Activated T-cell treated with anti-CD3 and anti-CD28 coated beads, Interleukin-2, amount 50 U/mL, for 4 hours (primary cell): Measurements from ENCODE around the gene TRIM33. TPM values are rescaled to one million over a fixed set of nuclear protein-coding genes. Genes with fewer than 3 reads are reported as not detected.

Experiments used
- ATAC-seq, 2 donors: fragments of 200-7000 bp; cut with Tn5 transposase; one replicate each; pipeline ENCODE4 v1.10.0; 2021
- DNase-seq: peaks from one replicate; pipeline ENCODE4 v3.0.0-alpha.2; 2020
- H3K27me3 Mint-ChIP-seq: one replicate; pipeline ENCODE4 v1.8.0; 2021; ENCODE audit warnings: low read depth, mixed read lengths
- H3K36me3 Mint-ChIP-seq: one replicate; pipeline ENCODE4 v1.8.0; 2022; ENCODE audit warnings: mixed read lengths; ENCODE audit not compliant: insufficient read depth
- H3K4me1 Mint-ChIP-seq: one replicate; pipeline ENCODE4 v1.8.0; 2021; ENCODE audit warnings: low read depth, mixed read lengths
- H3K4me3 Mint-ChIP-seq: one replicate; pipeline ENCODE4 v1.8.0; 2021; ENCODE audit warnings: mild to moderate bottlenecking, moderate library complexity, mixed read lengths
- H3K9me3 Mint-ChIP-seq: one replicate; pipeline ENCODE4 v1.8.0; 2021; ENCODE audit warnings: mixed read lengths
- total RNA-seq, 3 donors: library from RNA; stranded (reverse); gene quantifications; one replicate each; pipeline ENCODE4 v1.2.1, GENCODE V29; 2021

TRIM33 gene
- total RNA-seq, 3 donors from 2014 or later: 30.0 to 33.0 (median 31.9) TPM

DNA sequence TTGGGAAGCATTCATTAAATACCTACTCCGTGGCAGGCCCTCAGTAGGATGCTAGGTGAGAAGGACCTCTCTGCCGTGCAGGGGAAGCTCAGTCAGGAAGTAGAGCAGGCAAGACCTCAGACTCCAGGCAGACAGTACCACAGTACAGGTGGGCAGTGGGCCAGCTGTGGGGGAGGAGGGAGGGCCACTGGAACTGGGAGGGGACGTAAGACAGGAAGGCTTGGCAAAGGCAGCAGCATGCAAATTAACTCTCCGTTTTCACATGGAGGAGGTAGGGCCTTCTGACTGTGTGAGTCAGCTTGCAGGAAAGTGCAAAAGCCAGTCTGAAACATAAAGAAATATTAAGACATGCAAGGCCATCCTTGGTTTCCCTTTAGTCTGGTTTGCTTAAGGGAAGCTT, 157.7 kb downstream of the TRIM33 start:
- Mint-ChIP-seq H3K4me1 (no peaks in the 10 kb centered on the region), H3K9me3 (no peaks in the 10 kb centered on the region), H3K36me3 (no peaks in the 10 kb centered on the region), H3K27me3 (no peaks in the 10 kb centered on the region), H3K4me3 (no peak overlapping the region)
- ATAC-seq: peak in 1 of 2 donors; percentile 56
- DNase-seq: no peak

DNA sequence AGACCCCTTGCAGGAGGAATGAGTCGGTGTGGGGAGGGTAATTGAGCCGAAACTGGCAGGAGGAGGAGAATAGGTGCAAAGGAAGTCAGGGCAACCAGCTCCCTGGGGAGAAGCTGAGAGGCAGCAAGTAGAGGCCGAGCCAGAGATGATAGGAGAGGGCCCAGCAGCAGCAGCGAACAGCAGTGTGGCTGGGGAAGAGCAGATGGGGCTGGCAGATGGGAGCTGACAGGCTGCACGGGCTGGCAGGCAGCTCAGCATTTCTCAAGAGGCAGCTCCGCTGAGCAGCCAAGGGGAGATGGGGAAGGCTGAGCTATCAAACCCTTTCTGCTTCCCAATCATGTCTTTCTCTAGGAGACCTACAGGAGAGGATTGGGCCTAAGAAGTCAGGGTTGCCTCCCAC, 158.2 kb downstream of the TRIM33 start:
- Mint-ChIP-seq H3K36me3 (no peaks in the 10 kb centered on the region), H3K9me3 (no peaks in the 10 kb centered on the region), H3K4me3 (no peak overlapping the region), H3K4me1 (no peaks in the 10 kb centered on the region), H3K27me3 (no peaks in the 10 kb centered on the region)
- no peak for DNase-seq
- ATAC-seq: no peak

DNA sequence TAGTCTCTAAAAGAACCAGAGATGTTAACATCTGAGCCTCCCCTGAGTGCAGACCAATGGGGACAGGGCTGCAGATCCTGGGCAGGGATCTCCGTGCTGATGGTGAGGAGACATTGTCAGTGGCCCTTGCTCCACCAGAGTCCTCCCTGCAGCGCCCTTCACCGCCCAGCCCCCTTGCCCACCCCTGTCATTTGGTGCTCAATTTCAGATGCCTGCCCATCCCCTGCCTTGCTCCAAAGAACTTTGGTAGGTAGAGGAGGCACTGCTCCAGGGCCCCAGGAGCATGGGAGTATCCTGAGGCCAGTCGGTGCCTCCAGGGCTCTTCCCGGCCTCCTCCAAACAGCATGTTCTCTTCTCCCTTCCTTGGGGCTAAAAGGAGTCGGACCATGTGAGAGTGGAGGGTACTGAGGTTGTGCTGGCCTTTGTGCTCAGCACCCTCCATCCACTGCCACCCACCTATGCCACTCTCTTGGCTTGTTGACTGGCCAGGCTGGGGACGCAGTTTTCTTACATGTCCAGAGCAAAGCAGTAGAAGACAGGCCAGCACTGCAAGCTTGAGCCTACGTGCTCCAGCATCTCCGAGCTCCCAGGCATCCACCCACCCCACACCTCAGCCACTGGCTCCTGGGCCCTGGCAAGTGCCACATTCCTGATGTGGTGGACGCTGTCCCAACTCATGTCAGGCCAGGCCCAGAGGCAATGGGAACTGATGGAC, 160.1 kb downstream of the TRIM33 start:
- DNase-seq: no peak
- Mint-ChIP-seq H3K27me3 (no peaks in the 10 kb centered on the region), H3K36me3 (no peaks in the 10 kb centered on the region), H3K4me1 (peaks cover 5% of the 10 kb centered on the region), H3K9me3 (no peaks in the 10 kb centered on the region), H3K4me3 (no peak overlapping the region)
- no peak for ATAC-seq

GRCh38 chr1:114349891-114350605, 161.0 kb downstream of the TRIM33 start:
- DNase-seq: no peak
- Mint-ChIP-seq H3K36me3 (no peaks in the 10 kb centered on the region), H3K4me1 (peaks cover 9% of the 10 kb centered on the region), H3K4me3 (no peak overlapping the region), H3K27me3 (no peaks in the 10 kb centered on the region), H3K9me3 (no peaks in the 10 kb centered on the region)
- no peak for ATAC-seq

GRCh38 chr1:114347431-114348209, 163.4 kb downstream of the TRIM33 start:
- ATAC-seq (no peak), DNase-seq (no peak)
- Mint-ChIP-seq H3K4me3 (no peak overlapping the region), H3K9me3 (no peaks in the 10 kb centered on the region), H3K27me3 (no peaks in the 10 kb centered on the region), H3K36me3 (no peaks in the 10 kb centered on the region), H3K4me1 (peaks cover 22% of the 10 kb centered on the region)

GRCh38 chr1:114346480-114347029, 164.4 kb downstream of the TRIM33 start:
- Mint-ChIP-seq H3K9me3 (no peaks in the 10 kb centered on the region), H3K27me3 (no peaks in the 10 kb centered on the region), H3K4me3 (peak overlapping the region; percentile 85), H3K36me3 (no peaks in the 10 kb centered on the region), H3K4me1 (peaks cover 32% of the 10 kb centered on the region)
- peak; percentile 97 for DNase-seq
- peak; percentile 99 to 100 for ATAC-seq

DNA sequence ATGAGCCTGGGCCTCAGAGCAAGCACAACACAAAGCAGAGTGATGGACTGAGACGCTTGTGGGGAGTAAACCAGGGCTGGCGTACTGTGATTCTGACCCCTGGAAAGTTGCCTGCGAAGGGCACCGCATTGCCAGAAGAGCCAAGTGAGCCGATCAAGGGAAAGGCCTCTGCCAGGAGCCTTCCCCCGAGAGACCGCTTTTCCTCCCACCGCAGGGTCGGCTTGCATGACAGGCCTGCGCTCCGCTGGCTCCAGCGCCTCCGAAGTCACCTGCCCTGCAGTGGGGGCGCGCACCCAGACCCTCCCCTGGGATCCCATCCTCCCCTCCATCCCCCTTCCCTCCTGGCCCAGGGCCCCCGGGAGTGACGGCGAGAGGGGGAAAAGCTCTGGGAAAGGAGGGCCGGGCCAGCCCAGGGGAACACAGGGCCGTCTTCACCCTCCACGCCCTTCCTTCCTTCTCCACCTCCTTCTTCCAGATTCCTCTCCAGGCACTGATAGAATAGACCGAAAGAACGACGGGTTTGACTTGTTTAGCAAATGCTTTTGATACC, 165.0 kb downstream of the TRIM33 start:
- Mint-ChIP-seq H3K36me3 (no peaks in the 10 kb centered on the region), H3K4me1 (peaks cover 37% of the 10 kb centered on the region), H3K4me3 (peak overlapping the region; percentile 85), H3K27me3 (no peaks in the 10 kb centered on the region), H3K9me3 (no peaks in the 10 kb centered on the region)
- ATAC-seq (peak; percentile 29), DNase-seq (no peak)

- H3K4me3 Mint-ChIP-seq: no peak overlapping the region
- H3K36me3 Mint-ChIP-seq: no peaks in the 10 kb centered on the region
- peaks cover 49% of the 10 kb centered on the region for H3K4me1 Mint-ChIP-seq
- no peaks in the 10 kb centered on the region for H3K9me3 Mint-ChIP-seq
- no peak for ATAC-seq
- no peak for DNase-seq
- no peaks in the 10 kb centered on the region for H3K27me3 Mint-ChIP-seq
These were observed 166.3 kb downstream of the TRIM33 start for GRCh38 chr1:114344656-114345055.

Other genes starting within 250 kb of the TRIM33 start
- gene BCAS2, start 70.4 kb upstream of the TRIM33 start, total RNA-seq: 10 to 100 TPM; 62.4 to 65.4 (median 64.0) TPM
- under 1 TPM; 0.20 to 0.27 (median 0.21) TPM for gene DENND2C, start 158.8 kb upstream of the TRIM33 start, total RNA-seq
- gene AMPD1, start 184.3 kb upstream of the TRIM33 start, total RNA-seq: not detected
- gene NRAS, start 205.6 kb upstream of the TRIM33 start, total RNA-seq: 10 to 100 TPM; 64.5 to 70.3 (median 67.6) TPM
- gene CSDE1, start 246.8 kb upstream of the TRIM33 start, total RNA-seq: 100 to 1,000 TPM; 460 to 486 (median 469) TPM